MCF 10A (cell line): Measurements from ENCODE around the gene ARPC3. TPM values are rescaled to one million over a fixed set of nuclear protein-coding genes. Genes with fewer than 3 reads are reported as not detected.
"Not testable (repeated sequence)": the region's sequence is repeated elsewhere in the genome, so short reads cannot be mapped to it uniquely, and the experiment has no call there.

Experiments used
- BruUV-seq: library from RNA; stranded (reverse); fragments of 400-500 nt; replicated peaks from 2 replicates; lab custom pipeline; 2021; lab: Mats Ljungman, UMichigan
- CTCF ChIA-PET: fragments of 300-600 bp; sonication (Branson Sonifier 250); formaldehyde crosslinking; extraction: SDS; loops from one replicate; lab custom pipeline; 2021; ENCODE audit warnings: antibody characterized with exemption, inconsistent platforms; lab: Yijun Ruan, JAX
- POLR2A ChIA-PET: fragments of 300-600, 350-650 bp; sonication (Branson Sonifier 250); formaldehyde crosslinking; extraction: SDS; loops from one replicate; lab custom pipeline; 2020; ENCODE audit warnings: antibody characterized with exemption, inconsistent platforms; lab: Yijun Ruan, JAX
- DNase-seq: peaks from one replicate; pipeline ENCODE4 v3.0.0-alpha.2; 2018; ENCODE audit not compliant: unreplicated experiment
- H3K27ac Mint-ChIP-seq: one replicate; pipeline ENCODE4 v1.8.0; 2022; ENCODE audit warnings: mild to moderate bottlenecking, low read depth, mixed read lengths; ENCODE audit not compliant: unreplicated experiment
- H3K27me3 Mint-ChIP-seq: one replicate; pipeline ENCODE4 v1.8.0; 2022; ENCODE audit warnings: mixed read lengths; ENCODE audit not compliant: insufficient read depth, unreplicated experiment
- H3K36me3 Mint-ChIP-seq: one replicate; pipeline ENCODE4 v1.8.0; 2022; ENCODE audit warnings: mild to moderate bottlenecking, moderate library complexity, mixed read lengths; ENCODE audit not compliant: insufficient read depth, unreplicated experiment
- H3K4me1 Mint-ChIP-seq: one replicate; pipeline ENCODE4 v1.8.0; 2022; ENCODE audit warnings: mixed read lengths; ENCODE audit not compliant: insufficient read depth, unreplicated experiment
- H3K4me3 Mint-ChIP-seq: one replicate; pipeline ENCODE4 v1.8.0; 2022; ENCODE audit warnings: mild to moderate bottlenecking, moderate library complexity, mixed read lengths; ENCODE audit not compliant: unreplicated experiment
- H3K9me3 Mint-ChIP-seq: one replicate; pipeline ENCODE4 v1.8.0; 2022; ENCODE audit warnings: mixed read lengths; ENCODE audit not compliant: unreplicated experiment
- CTCF ChIP-seq: fragments of 200-600 bp; IDR thresholded peaks from one replicate; pipeline ENCODE4 v1.8.0; 2022; ENCODE audit warnings: antibody characterized with exemption, mild to moderate bottlenecking; ENCODE audit not compliant: unreplicated experiment
- intact Hi-C: fragments of 100-400 bp; cut with micrococcal nuclease; formaldehyde crosslinking; loops from 2 replicates; pipeline ENCODE4 v1.14.1; 2022
- total RNA-seq: library from RNA; stranded (reverse); gene quantifications from 2 replicates; pipeline ENCODE4 v1.2.3, GENCODE V29; 2022

Gene ARPC3
- total RNA-seq, 1 experiment from 2014 or later, result 245 TPM

GRCh38 chr12:110410086-110410485, 40.1 kb downstream of the ARPC3 start:
- POLR2A ChIA-PET, H3K4me1 Mint-ChIP-seq, H3K27ac Mint-ChIP-seq, intact Hi-C loops, DNase-seq, H3K9me3 Mint-ChIP-seq, CTCF ChIA-PET, BruUV-seq, H3K36me3 Mint-ChIP-seq, H3K4me3 Mint-ChIP-seq: not testable (repeated sequence)
- peaks cover 18% of the 10 kb centered on the region for H3K27me3 Mint-ChIP-seq

GRCh38 chr12:110405126-110405662, 44.9 kb downstream of the ARPC3 start:
- intact Hi-C loops, result not testable (repeated sequence)
- POLR2A ChIA-PET, result interaction anchor here (0.6 to 1.8 kb wide), 7 partner anchors 16 to 202 kb away, joined by 3 to 9 read pairs (median 3); no protein-coding TSS in a partner anchor

GRCh38 chr12:110403976-110404682, 46.0 kb downstream of the ARPC3 start:
- H3K4me1 Mint-ChIP-seq, result peaks cover 6% of the 10 kb centered on the region
- H3K4me3 Mint-ChIP-seq, result peak overlapping the region; percentile 100
- TSS peak; percentile 93 for BruUV-seq
- ChIA-PET POLR2A (interaction anchor here (0.6 to 1.9 kb wide), 11 partner anchors 15 to 167 kb away, joined by 3 to 9 read pairs (median 3); partner anchors contain the start of genes FAM216A and GPN3), CTCF (interaction anchor here (0.6 to 1.5 kb wide), 4 partner anchors 27 to 1455 kb away, joined by 3 to 5 read pairs (median 3); no protein-coding TSS in a partner anchor)
- H3K27me3 Mint-ChIP-seq, result peaks cover under 1% of the 10 kb centered on the region
- intact Hi-C loops, result loop anchor here (2.0 kb wide), 1 partner anchor 27 kb away; no protein-coding TSS in a partner anchor
- peak overlapping the region; percentile 100 for H3K27ac Mint-ChIP-seq
- no peaks in the 10 kb centered on the region for H3K9me3 Mint-ChIP-seq
- peak; percentile 85 for DNase-seq
- no peak for TF ChIP-seq CTCF
- peaks cover 29% of the 10 kb centered on the region for H3K36me3 Mint-ChIP-seq

More at GRCh38 chr12:110405126-110405662, 44.9 kb downstream of the ARPC3 start:
- not testable (repeated sequence) for H3K27ac Mint-ChIP-seq, H3K4me3 Mint-ChIP-seq, DNase-seq, H3K4me1 Mint-ChIP-seq, BruUV-seq, H3K9me3 Mint-ChIP-seq
- H3K36me3 Mint-ChIP-seq, result peaks cover 20% of the 10 kb centered on the region
- CTCF ChIA-PET, result interaction anchor here (0.6 to 1.0 kb wide), 3 partner anchors 40 to 1456 kb away, joined by 3 to 4 read pairs (median 3); no protein-coding TSS in a partner anchor
- peaks cover 11% of the 10 kb centered on the region for H3K27me3 Mint-ChIP-seq

- no peaks in the 10 kb centered on the region for H3K9me3 Mint-ChIP-seq
- TSS peak; percentile 75 for BruUV-seq
- ChIA-PET CTCF (interaction anchor here (1.5 kb wide), 1 partner anchor 366 kb away, joined by 3 read pairs; no protein-coding TSS in a partner anchor), POLR2A (interaction anchor here (0.6 to 1.9 kb wide), 8 partner anchors 17 to 330 kb away, joined by 3 to 9 read pairs (median 3); partner anchors contain the start of genes FAM216A and GPN3)
- H3K4me3 Mint-ChIP-seq, result peak within 1 kb of the TSS; percentile 100
- DNase-seq, result peak; percentile 87
- no peak for TF ChIP-seq CTCF
- H3K4me1 Mint-ChIP-seq, result peaks cover 6% of the 10 kb centered on the region
- intact Hi-C loops, result loop anchor here (2.0 kb wide), 1 partner anchor 27 kb away; no protein-coding TSS in a partner anchor
- H3K27me3 Mint-ChIP-seq, result no peaks in the 10 kb centered on the region
- H3K27ac Mint-ChIP-seq, result peak within 1 kb of the TSS; percentile 100
- H3K36me3 Mint-ChIP-seq, result peaks cover 33% of the 10 kb centered on the region
Observed at GRCh38 chr12:110403146-110403975, 46.8 kb downstream of the ARPC3 start, which contains the start of gene ANAPC7. TSS of gene ANAPC7 (minus strand) at chr12:110403708. CDS start at chr12:110403627, 81 bp downstream.

Other genes with a start within 250 kb of the ARPC3 start
- 272 and 308 TPM in 2 replicates for gene ATP2A2, start 169.1 kb downstream of the ARPC3 start, total RNA-seq
- gene ANAPC7, start 46.6 kb downstream of the ARPC3 start, total RNA-seq, result 76.3 and 87.1 TPM in 2 replicates
- 16.1 and 18.1 TPM in 2 replicates for gene GPN3, start 17.9 kb upstream of the ARPC3 start, total RNA-seq
- 19.9 and 25.8 TPM in 2 replicates for gene FAM216A, start 18.5 kb upstream of the ARPC3 start, total RNA-seq
- gene VPS29, start 51.8 kb upstream of the ARPC3 start, total RNA-seq, result 125 and 131 TPM in 2 replicates
- 1.0 and 1.5 TPM in 2 replicates for gene RAD9B, start 52.0 kb upstream of the ARPC3 start, total RNA-seq
- gene PPTC7, start 133.0 kb upstream of the ARPC3 start, total RNA-seq, result 32.0 and 36.5 TPM in 2 replicates
- gene TCTN1, start 163.8 kb upstream of the ARPC3 start, total RNA-seq, result 36.5 and 38.9 TPM in 2 replicates
- gene HVCN1, start 238.8 kb upstream of the ARPC3 start, total RNA-seq, result not detected in 2 replicates